Body of pancreas (tissue), 4 donors: ENCODE measurements around the gene AZIN2.

ENCODE experiments used
- POLR2A ChIP-seq, 3 donors: fragments of 450-650 bp; IDR thresholded peaks; one replicate each; pipeline ENCODE4 v1.6.1; 2016; ENCODE audit warnings: antibody characterized with exemption in 3 of 3, mild to moderate bottlenecking in 2 of 3
- TF ChIP-seq, protein P1 (sequence below), 7 experiments: fragments of 450-650 bp in 4 of 7; fragments of 200-600 bp in 3 of 7; sonication (generic) in 3 of 7; IDR thresholded peaks; one replicate each; pipeline ENCODE4 v1.5.1; 2016 to 2019; ENCODE audit warnings: antibody characterized with exemption in 7 of 7

DNA sequence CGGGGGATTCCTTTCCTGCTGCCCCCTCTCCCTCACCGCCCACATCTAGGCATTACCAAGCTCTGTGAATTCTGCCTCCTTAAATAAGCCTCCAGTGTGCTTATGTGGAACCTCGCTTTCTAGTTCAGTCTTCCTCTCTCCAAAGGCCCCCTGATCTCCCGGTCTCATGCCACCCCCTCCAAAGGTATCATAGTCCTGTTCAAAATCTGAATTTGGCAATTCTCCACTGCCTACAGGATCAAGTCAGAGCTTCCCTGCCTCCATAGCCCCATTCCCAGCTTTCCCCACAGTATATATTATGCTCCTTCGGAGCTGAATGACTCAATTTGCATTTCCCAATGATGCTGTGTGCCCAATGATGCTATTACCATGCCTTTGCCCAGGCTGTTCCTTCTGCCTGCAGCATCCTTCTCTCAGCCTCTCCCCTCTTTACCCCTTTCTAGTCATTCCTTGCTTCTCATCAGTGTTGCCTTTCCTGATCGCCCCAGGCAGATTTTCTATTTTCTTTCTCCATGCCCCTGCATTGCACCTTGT lies 1.7 kb downstream of the AZIN2 start:
- TF ChIP-seq, protein P1, sequence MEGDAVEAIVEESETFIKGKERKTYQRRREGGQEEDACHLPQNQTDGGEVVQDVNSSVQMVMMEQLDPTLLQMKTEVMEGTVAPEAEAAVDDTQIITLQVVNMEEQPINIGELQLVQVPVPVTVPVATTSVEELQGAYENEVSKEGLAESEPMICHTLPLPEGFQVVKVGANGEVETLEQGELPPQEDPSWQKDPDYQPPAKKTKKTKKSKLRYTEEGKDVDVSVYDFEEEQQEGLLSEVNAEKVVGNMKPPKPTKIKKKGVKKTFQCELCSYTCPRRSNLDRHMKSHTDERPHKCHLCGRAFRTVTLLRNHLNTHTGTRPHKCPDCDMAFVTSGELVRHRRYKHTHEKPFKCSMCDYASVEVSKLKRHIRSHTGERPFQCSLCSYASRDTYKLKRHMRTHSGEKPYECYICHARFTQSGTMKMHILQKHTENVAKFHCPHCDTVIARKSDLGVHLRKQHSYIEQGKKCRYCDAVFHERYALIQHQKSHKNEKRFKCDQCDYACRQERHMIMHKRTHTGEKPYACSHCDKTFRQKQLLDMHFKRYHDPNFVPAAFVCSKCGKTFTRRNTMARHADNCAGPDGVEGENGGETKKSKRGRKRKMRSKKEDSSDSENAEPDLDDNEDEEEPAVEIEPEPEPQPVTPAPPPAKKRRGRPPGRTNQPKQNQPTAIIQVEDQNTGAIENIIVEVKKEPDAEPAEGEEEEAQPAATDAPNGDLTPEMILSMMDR (IDR thresholded peaks at IDR 0.05): no peak
- TF ChIP-seq POLR2A (IDR thresholded peaks at IDR 0.05): no peak
